A204.1 (cell line): ENCODE measurements around the gene HCN2.

Experiments used
- FAIRE-seq: peaks from 2 replicates; lab custom pipeline; 2012; peaks lifted over from hg19 to GRCh38; lab: Jason Lieb, UNC

The HCN2 gene

GRCh38 chr19:658059-658839 lies 68.6 kb downstream of the HCN2 start:
- FAIRE-seq: no peak

- FAIRE-seq: no peak
Measured at GRCh38 chr19:658916-659839, 69.5 kb downstream of the HCN2 start.

DNA sequence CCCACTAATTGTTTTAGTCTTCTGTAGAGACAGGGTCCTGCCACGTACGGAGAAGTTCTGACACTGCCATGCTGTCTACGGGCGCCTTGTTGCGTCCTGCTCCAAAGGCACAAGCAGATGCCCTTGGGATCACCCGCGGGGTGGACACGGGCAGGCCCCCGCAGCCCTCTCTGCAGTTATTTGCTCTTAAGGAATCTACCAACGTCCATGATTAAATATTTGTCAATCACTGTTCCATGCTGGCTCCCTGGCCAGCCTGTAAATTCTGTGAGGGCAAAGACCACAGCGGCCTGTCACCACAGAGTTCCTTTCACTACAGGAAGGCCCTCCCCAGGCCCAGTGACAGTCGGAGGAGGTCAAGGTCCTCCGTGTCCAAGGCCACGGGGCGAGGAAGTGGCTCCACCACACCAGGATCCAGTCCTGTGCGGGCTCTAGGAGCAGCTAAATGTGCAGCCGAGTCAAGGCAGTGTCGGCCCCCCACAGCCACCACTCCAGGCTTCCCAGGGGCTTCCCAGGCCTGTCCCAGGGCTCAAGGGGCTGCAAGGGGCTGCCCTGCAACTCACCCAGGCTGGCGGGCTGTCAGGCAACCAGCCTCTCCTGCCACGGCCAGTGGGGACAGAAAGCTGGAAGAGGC lies 71.2 kb downstream of the HCN2 start:
- FAIRE-seq: no peak

- no peak for FAIRE-seq
Measured at GRCh38 chr19:661427-662196, 71.9 kb downstream of the HCN2 start.

DNA sequence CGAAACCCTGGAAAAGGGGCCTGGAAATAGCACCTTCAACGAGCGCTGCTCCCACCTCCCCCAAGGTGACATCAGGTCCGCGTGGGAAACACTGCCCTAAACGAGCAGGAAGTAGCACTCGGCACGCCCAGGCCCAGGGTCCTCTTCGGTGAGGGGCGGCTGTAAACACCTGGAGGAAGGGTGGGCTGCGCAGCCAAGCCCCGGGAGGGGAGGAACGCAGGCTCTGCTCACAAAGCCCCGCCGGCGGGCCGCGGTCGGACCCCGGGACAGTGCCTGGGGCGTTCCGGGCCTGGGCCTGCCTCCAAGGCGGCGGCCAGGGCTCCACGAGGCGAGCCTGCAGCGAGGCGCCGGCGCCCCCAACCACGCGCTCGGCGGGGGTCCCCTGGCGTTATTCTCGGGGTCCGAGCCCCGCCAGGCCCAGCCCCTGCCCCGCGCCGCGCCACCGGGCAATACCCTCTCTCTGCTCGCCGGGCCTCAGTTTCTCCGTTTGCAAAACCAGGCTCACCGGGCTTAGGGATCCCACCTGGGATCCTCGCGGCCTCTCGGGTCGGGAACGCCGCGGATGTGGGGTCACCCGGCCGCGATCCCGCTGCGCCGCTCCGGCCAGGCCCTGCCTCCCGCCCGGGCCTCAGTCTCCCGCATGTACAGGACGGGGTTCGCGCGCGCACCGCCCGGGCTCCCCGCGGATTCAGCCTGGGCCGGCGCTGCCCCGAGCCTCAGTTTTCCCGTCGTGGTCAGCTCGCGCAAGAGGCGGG lies 72.7 kb downstream of the HCN2 start:
- FAIRE-seq: no peak

- FAIRE-seq: no peak
Measured at GRCh38 chr19:662962-663681, 73.4 kb downstream of the HCN2 start, which contains the start of gene RNF126. Gene RNF126, minus strand, starts transcription at chr19:663214. Its CDS starts 93 bp downstream, at chr19:663121.

GRCh38 chr19:663682-664117 lies 74.0 kb downstream of the HCN2 start:
- no peak for FAIRE-seq

DNA sequence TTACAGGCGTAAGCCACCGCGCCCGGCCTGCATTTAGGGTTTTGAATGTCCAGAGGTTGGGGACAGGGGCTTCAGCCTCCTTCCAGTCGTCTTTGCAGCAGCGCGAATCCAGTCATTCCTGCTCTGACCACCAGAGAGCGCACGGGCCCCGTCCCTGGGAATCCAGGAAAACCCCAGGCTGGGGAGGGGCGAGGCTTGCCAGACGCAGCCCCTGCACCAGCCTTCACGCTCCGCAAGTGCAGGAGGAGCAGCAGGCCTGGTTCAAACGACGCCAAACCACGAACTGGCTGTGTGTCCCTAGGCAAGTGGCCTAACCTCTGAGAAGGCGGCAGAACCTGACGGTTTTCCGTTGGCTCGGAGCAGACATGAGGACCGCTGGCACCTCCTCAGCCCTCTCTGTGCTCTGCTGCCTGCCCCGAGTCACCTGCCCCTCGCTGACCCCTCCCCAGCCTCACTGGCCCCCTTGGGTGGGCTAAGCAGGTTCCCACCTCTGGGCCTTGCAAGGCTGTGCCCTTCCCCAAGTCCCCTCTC lies 75.3 kb downstream of the HCN2 start:
- no peak for FAIRE-seq
